Fibroblast of lung (primary cell): ENCODE data around the gene SLC22A23. TPM values are rescaled to one million over a fixed set of nuclear protein-coding genes. Genes with fewer than 3 reads are reported as not detected.

Experiments
- DNase-seq, 2 donors: peaks; one replicate each; pipeline versions ENCODE4 v3.0.0 to v3.0.0-alpha.2; 2010; ENCODE audit warnings: low read depth in 2 of 2
- H2AFZ ChIP-seq: 2 replicates; pipeline ENCODE4 v1.5.1; 2012; ENCODE audit warnings: low read length, control low read depth, inconsistent platforms
- H3K27ac ChIP-seq: 2 replicates; pipeline ENCODE4 v1.5.1; 2011; ENCODE audit warnings: low read length, control low read depth; ENCODE audit not compliant: insufficient read depth
- H3K27me3 ChIP-seq: 2 replicates; pipeline ENCODE4 v1.5.1; 2011; ENCODE audit warnings: mild to moderate bottlenecking, low read length; ENCODE audit not compliant: control insufficient read depth, insufficient read depth
- H3K36me3 ChIP-seq: 2 replicates; pipeline ENCODE4 v1.5.1; 2011; ENCODE audit warnings: low read length; ENCODE audit not compliant: control insufficient read depth, insufficient read depth
- H3K4me1 ChIP-seq: 2 replicates; pipeline ENCODE4 v1.5.1; 2011; ENCODE audit warnings: low read length; ENCODE audit not compliant: control insufficient read depth, insufficient read depth; ENCODE audit errors: extremely low read depth
- H3K4me2 ChIP-seq: 2 replicates; pipeline ENCODE4 v1.5.1; 2011; ENCODE audit warnings: low read length, control low read depth; ENCODE audit not compliant: insufficient read depth; ENCODE audit errors: extremely low read depth
- H3K4me3 ChIP-seq, 4 experiments: fragments of 200-600 bp in 1 of 4; sonication (generic) in 1 of 4; replicated peaks in 1 of 4; 2 replicates each; pipeline ENCODE4 v1.5.1; 2011 to 2016; ENCODE audit warnings: low read length in 4 of 4, low read depth in 3 of 4, mild to moderate bottlenecking in 3 of 4, control low read depth in 2 of 4, inconsistent platforms in 1 of 4, mixed read lengths in 1 of 4; ENCODE audit not compliant: insufficient read depth in 1 of 4; ENCODE audit errors: control extremely low read depth in 1 of 4
- H3K79me2 ChIP-seq: 2 replicates; pipeline ENCODE4 v1.5.1; 2012; ENCODE audit warnings: mild to moderate bottlenecking, low read length, inconsistent platforms; ENCODE audit not compliant: control insufficient read depth, insufficient read depth
- H3K9ac ChIP-seq: 2 replicates; pipeline ENCODE4 v1.5.1; 2011; ENCODE audit warnings: mild to moderate bottlenecking, low read length, control low read depth; ENCODE audit not compliant: insufficient read depth
- H3K9me3 ChIP-seq: 2 replicates; pipeline ENCODE4 v1.5.1; 2012; ENCODE audit warnings: low read depth, low read length; ENCODE audit not compliant: control insufficient read depth, insufficient read depth
- H4K20me1 ChIP-seq: 2 replicates; pipeline ENCODE4 v1.5.1; 2011; ENCODE audit warnings: low read length; ENCODE audit not compliant: control insufficient read depth, insufficient read depth; ENCODE audit errors: extremely low read depth
- CTCF ChIP-seq, 2 donors: IDR thresholded peaks in 1 of 2; conservative IDR thresholded peaks in 1 of 2; 1 replicate in 1 of 2; 2 replicates in 1 of 2; pipeline ENCODE4 v1.5.1; 2011 to 2012; ENCODE audit warnings: low read length in 2 of 2, control low read depth in 1 of 2, inconsistent platforms in 1 of 2, low read depth in 1 of 2, mild to moderate bottlenecking in 1 of 2
- EZH2 ChIP-seq: IDR thresholded peaks from 2 replicates; pipeline ENCODE4 v1.5.1; 2012; ENCODE audit warnings: low read length, control low read depth, mild to moderate bottlenecking; ENCODE audit errors: missing control alignments
- polyA plus RNA-seq, 2 donors: library from polyadenylated mRNA; depleted of rRNA in 1 of 2; stranded (reverse) in 1 of 2; unstranded in 1 of 2; fragments of >200 nt; gene quantifications; 2 replicates each; pipeline ENCODE4 v1.2.1, GENCODE V29; 2011 to 2012; ENCODE audit warnings: missing spikeins in 1 of 2
- total RNA-seq: library from RNA; depleted of rRNA; stranded (reverse); fragments of >200 nt; gene quantifications from 2 replicates; pipeline ENCODE4 v1.2.1, GENCODE V29; 2014

The SLC22A23 gene
- total and polyA plus RNA-seq, 2 donors (not counting 1 experiment from before 2014, with no cell fraction given), result 0.37 to 3.0 TPM

GRCh38 chr6:3444276-3445088 is 12.4 kb downstream of the SLC22A23 start:
- H3K9me3 ChIP-seq, result no peaks in the 10 kb centered on the region
- H3K36me3 ChIP-seq, result no peaks in the 10 kb centered on the region

GRCh38 chr6:3443221-3443515 is 13.7 kb downstream of the SLC22A23 start:
- Histone ChIP-seq H3K9ac (no peak overlapping the region), H3K4me2 (no peak overlapping the region), H2AFZ (no peak overlapping the region), H3K36me3 (no peaks in the 10 kb centered on the region), H3K4me1 (peaks cover 2% of the 10 kb centered on the region), H3K79me2 (no peaks in the 10 kb centered on the region), H3K9me3 (no peaks in the 10 kb centered on the region), H4K20me1 (no peaks in the 10 kb centered on the region), H3K4me3 (no peak overlapping the region), H3K27me3 (no peaks in the 10 kb centered on the region), H3K27ac (no peak overlapping the region)
- TF ChIP-seq EZH2 (no peak), CTCF (conservative IDR thresholded peaks at IDR 0.05 in 1 of 2, IDR thresholded peaks at IDR 0.05 in 1 of 2; ENCODE audit: low read depth in 1 of 2, low read length in 2 of 2) (no peak)
- DNase-seq, result no peak

More at GRCh38 chr6:3444276-3445088, 12.4 kb downstream of the SLC22A23 start:
- Histone ChIP-seq H3K27me3 (no peaks in the 10 kb centered on the region), H3K4me3 (no peak overlapping the region), H3K4me1 (no peaks in the 10 kb centered on the region), H2AFZ (no peak overlapping the region), H4K20me1 (no peaks in the 10 kb centered on the region), H3K4me2 (no peak overlapping the region), H3K79me2 (no peaks in the 10 kb centered on the region), H3K27ac (no peak overlapping the region), H3K9ac (no peak overlapping the region)
- TF ChIP-seq CTCF (conservative IDR thresholded peaks at IDR 0.05 in 1 of 2, IDR thresholded peaks at IDR 0.05 in 1 of 2; ENCODE audit: low read depth in 1 of 2, low read length in 2 of 2) (no peak), EZH2 (no peak)
- DNase-seq, result no peak

GRCh38 chr6:3442431-3443220 is 14.2 kb downstream of the SLC22A23 start:
- TF ChIP-seq EZH2 (no peak), CTCF (conservative IDR thresholded peaks at IDR 0.05 in 1 of 2, IDR thresholded peaks at IDR 0.05 in 1 of 2; ENCODE audit: low read depth in 1 of 2, low read length in 2 of 2) (no peak)
- H3K79me2 ChIP-seq, result no peaks in the 10 kb centered on the region
- no peak overlapping the region for H3K9ac ChIP-seq
- no peak overlapping the region for H3K4me2 ChIP-seq
- no peaks in the 10 kb centered on the region for H3K9me3 ChIP-seq
- no peaks in the 10 kb centered on the region for H4K20me1 ChIP-seq
- no peaks in the 10 kb centered on the region for H3K27me3 ChIP-seq
- DNase-seq, result peak; percentile 17 to 94
- no peaks in the 10 kb centered on the region for H3K36me3 ChIP-seq
- H3K4me1 ChIP-seq, result peaks cover 2% of the 10 kb centered on the region
- no peak overlapping the region for H2AFZ ChIP-seq
- H3K4me3 ChIP-seq, result no peak overlapping the region
- H3K27ac ChIP-seq, result no peak overlapping the region
